ENCODE results near the gene ATP5F1E.

The ATP5F1E gene

DNA sequence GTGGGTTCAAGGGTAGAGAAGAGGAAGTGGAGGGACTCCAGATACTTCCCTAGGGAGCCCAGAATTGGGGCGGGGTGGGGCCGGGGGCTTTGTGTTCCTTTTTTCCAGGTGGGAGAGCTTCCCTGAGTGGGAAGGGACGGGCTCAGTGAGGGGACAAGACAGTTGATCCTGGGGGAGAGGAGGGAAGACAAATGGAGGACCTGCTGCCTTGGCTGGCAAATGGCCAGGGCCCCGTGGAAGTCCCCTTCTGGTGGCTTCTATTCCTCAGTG is 27.7 kb downstream of the ATP5F1E start:
- DNase-seq (ENCODE audit: low read depth, low spot score), result no peak
- in situ Hi-C loops (cut with HindIII; ENCODE audit: low sequenced_read_pairs), result no loop called here
- TF ChIP-seq, protein P1, sequence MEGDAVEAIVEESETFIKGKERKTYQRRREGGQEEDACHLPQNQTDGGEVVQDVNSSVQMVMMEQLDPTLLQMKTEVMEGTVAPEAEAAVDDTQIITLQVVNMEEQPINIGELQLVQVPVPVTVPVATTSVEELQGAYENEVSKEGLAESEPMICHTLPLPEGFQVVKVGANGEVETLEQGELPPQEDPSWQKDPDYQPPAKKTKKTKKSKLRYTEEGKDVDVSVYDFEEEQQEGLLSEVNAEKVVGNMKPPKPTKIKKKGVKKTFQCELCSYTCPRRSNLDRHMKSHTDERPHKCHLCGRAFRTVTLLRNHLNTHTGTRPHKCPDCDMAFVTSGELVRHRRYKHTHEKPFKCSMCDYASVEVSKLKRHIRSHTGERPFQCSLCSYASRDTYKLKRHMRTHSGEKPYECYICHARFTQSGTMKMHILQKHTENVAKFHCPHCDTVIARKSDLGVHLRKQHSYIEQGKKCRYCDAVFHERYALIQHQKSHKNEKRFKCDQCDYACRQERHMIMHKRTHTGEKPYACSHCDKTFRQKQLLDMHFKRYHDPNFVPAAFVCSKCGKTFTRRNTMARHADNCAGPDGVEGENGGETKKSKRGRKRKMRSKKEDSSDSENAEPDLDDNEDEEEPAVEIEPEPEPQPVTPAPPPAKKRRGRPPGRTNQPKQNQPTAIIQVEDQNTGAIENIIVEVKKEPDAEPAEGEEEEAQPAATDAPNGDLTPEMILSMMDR (IDR thresholded peaks at IDR 0.05; ENCODE audit: low read depth, low read length), result no peak
- H3K4me3 ChIP-seq (ENCODE audit: low read depth, low read length), result no peak overlapping the region

DNA sequence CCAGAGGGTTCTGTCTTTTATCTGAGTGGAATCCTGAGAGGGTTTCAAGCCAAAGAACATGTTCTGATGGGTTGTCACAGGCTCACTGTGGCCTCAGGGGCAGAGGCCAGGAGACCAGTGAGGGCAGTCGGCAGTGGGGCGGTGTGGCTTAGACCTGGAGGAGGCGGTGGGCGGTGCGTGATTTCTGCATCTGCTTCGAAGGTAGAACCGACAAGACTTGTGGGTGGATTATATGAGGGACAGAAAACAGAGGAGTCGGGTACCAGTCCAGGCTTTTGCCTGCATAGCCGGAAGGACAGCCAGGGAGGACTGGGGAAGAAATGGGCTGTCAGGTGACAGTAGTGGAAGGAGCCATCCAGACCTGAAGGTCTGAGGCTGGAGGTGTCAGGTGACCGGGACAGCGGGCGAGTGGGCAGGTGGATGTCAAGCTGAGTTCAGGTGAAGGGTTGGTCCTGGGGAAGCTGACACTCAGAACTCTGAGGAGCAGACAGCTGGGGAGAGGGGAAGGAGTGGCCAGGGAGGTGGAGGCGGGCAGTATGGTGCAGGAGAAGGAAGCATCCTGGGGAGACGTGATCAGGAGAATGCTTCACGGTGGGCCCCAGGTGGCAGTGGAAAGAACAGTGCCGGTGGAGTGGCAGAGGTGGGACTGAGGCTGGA is 28.2 kb downstream of the ATP5F1E start:
- H3K4me3 ChIP-seq (ENCODE audit: low read depth, low read length), result no peak overlapping the region
- no peak for DNase-seq (ENCODE audit: low read depth, low spot score)
- in situ Hi-C loops (cut with HindIII; ENCODE audit: low sequenced_read_pairs), result no loop called here
- TF ChIP-seq, protein P1 (IDR thresholded peaks at IDR 0.05; ENCODE audit: low read depth, low read length), result no peak

DNA sequence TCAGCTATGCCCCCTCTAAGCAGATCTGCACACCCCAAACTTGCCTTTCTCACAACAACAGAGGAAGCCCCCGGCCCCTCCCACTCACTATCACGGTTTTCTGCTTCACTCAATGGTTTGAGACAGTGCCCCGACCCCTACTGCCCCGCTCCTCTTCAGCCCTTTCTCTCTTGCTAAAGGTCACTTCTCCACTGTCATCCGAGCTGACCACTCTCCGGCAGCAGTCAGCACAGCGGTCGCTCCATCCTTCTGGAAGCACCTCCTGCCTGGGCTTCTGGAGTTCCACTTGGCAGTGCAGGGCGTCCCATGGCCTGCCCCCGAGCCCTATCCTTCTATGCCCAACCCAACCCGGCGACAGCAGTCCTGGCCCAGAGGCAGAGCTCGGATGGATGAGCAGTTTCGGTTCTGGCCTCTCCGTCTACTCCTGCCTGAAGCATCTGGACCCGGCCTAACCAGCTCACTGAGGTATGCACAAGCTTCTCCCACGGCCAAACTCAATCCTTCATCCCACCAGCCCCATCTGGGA is 29.2 kb downstream of the ATP5F1E start:
- in situ Hi-C loops (cut with HindIII; ENCODE audit: low sequenced_read_pairs), result no loop called here

DNA sequence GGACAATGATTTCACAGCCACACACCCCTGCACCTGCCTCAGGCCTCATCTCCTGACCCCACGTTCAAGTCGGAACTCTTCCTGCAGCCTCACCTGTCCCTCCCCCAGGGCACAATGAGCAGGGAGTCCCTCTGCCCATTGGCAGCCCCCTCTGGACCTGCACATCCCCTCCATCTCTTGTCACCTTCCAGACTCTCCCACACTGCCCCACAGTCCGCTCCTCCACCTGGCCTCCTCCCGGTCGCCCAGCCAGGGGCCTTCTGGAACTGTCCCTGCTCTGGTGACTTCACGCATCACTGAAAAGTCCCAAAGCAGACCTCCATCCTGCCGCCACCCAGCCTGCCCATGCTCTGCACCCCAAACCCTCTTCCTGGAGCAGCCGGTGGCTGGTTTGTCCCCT is 29.7 kb downstream of the ATP5F1E start:
- TF ChIP-seq, protein P1 (IDR thresholded peaks at IDR 0.05; ENCODE audit: low read depth, low read length), result no peak
- H3K4me3 ChIP-seq (ENCODE audit: low read depth, low read length), result no peak overlapping the region
- DNase-seq (ENCODE audit: low read depth, low spot score), result no peak
- in situ Hi-C loops (cut with HindIII; ENCODE audit: low sequenced_read_pairs), result no loop called here

More for the DNA sequence above, 29.2 kb downstream of the ATP5F1E start:
- no peak for DNase-seq (ENCODE audit: low read depth, low spot score)
- H3K4me3 ChIP-seq (ENCODE audit: low read depth, low read length), result no peak overlapping the region
- TF ChIP-seq, protein P1 (IDR thresholded peaks at IDR 0.05; ENCODE audit: low read depth, low read length), result no peak

DNA sequence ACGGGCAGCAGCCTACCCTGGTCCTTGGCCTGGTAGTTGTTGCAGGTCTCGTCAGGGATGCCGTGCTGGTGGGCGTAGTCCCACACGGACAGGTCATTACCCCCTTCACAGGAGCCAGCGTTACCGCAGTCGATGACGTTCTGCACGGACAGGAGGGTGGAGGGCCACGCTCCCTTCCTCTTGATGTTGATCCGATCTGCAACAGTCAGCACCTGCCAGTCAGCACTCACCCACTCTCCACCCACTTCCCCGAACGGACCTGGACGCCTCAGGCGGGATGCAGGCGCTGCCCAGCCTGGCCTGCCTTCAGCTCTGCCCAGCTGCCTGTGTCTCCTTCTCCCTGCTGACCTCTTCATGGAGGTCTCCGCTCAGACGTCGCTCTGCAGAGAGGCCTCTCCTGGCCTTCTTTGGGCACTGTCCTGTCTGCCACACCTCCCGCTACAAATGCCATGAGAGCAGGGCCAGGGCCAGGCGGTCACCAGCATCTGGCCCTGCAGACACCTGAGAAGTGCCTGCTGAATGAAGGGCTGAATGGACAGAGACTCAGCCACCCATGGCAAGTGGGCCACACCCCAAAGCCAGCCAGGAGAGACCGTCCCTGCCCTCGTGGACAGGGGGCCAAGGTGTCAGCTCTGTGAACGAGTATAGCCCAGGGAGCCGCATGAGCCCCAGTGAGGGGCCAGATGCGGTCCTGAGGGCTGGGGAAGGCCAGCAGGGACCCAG is 30.5 kb downstream of the ATP5F1E start:
- H3K4me3 ChIP-seq (ENCODE audit: low read depth, low read length), result no peak overlapping the region
- no peak for DNase-seq (ENCODE audit: low read depth, low spot score)
- TF ChIP-seq, protein P1 (IDR thresholded peaks at IDR 0.05; ENCODE audit: low read depth, low read length), result no peak
- in situ Hi-C loops (cut with HindIII; ENCODE audit: low sequenced_read_pairs), result no loop called here

DNA sequence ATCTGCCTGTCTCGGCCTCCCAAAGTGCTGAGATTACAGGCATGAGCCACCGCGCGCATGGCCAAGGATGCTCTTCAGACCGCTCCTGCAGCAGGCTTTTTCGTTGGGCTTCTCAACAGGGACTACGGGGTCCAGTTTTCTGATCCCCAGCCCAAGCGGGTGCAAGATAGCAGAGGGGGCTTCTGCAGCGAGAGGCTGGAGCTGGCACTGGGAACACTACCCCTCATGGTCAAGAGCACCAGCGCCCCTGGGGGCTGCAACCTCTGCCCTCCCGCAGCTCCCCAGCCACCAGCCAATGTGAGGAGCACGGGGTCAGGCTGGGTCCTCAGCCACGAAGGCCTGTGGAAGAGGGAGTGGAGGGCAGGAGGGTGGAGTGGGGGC is 31.1 kb downstream of the ATP5F1E start:
- TF ChIP-seq, protein P1 (IDR thresholded peaks at IDR 0.05; ENCODE audit: low read depth, low read length), result no peak
- H3K4me3 ChIP-seq (ENCODE audit: low read depth, low read length), result no peak overlapping the region
- in situ Hi-C loops (cut with HindIII; ENCODE audit: low sequenced_read_pairs), result no loop called here
- no peak for DNase-seq (ENCODE audit: low read depth, low spot score)
